HepG2 (cell line): ENCODE data around the gene STK32B. TPM values are rescaled to one million over a fixed set of nuclear protein-coding genes. Genes with fewer than 3 reads are reported as not detected.

Experiments
- ATAC-seq: fragments of 200-7000 bp; cut with Tn5 transposase; 3 replicates; pipeline ENCODE4 v1.9.1; 2020; ENCODE audit warnings: mild to moderate bottlenecking, moderate library complexity
- BruUV-seq: library from RNA; stranded (reverse); fragments of 400-500 nt; replicated peaks from 2 replicates; lab custom pipeline; 2021; lab: Mats Ljungman, UMichigan
- CTCF ChIA-PET: fragments of 300-600 bp; formaldehyde crosslinking; extraction: SDS; loops from one replicate; lab custom pipeline; 2021; ENCODE audit warnings: low total read pairs, inconsistent platforms, low intra/inter-chr PET ratio; lab: Yijun Ruan, JAX
- POLR2A ChIA-PET: fragments of 350-600 bp; sonication (Branson Sonifier 250); formaldehyde crosslinking; loops from one replicate; lab custom pipeline; 2020; ENCODE audit warnings: antibody characterized with exemption, inconsistent platforms; lab: Yijun Ruan, JAX
- DNase-seq: peaks from one replicate; pipeline ENCODE4 v3.0.0-alpha.2; 2015; ENCODE audit warnings: low spot score
- FAIRE-seq: peaks from 3 replicates; lab custom pipeline; 2011; peaks lifted over from hg19 to GRCh38; lab: Jason Lieb, UNC
- H2AFZ ChIP-seq: one replicate; pipeline ENCODE4 v1.6.1; 2011; ENCODE audit warnings: low read length, inconsistent platforms
- H3K27ac ChIP-seq: fragments of 300-600 bp; 3 replicates; pipeline ENCODE4 v1.8.0; 2011; ENCODE audit warnings: mixed run types, mild to moderate bottlenecking, mixed read lengths, low read length, inconsistent platforms; ENCODE audit not compliant: insufficient read depth; ENCODE audit errors: extremely low read length
- H3K27me3 ChIP-seq, 2 experiments: fragments of 200-600 bp in 1 of 2; 2 replicates in 1 of 2; 3 replicates in 1 of 2; pipeline versions ENCODE4 v1.6.0 to v1.8.0; 2011; ENCODE audit warnings: low read length in 2 of 2, mild to moderate bottlenecking in 2 of 2, moderate library complexity in 2 of 2, inconsistent platforms in 1 of 2; ENCODE audit not compliant: insufficient read depth in 2 of 2, control insufficient read depth in 1 of 2
- H3K36me3 ChIP-seq, 2 experiments: fragments of 200-600 bp in 1 of 2; replicated peaks in 1 of 2; 2 replicates in 1 of 2; 3 replicates in 1 of 2; pipeline versions ENCODE4 v1.5.1 to v1.8.0; 2011; ENCODE audit warnings: low read length in 2 of 2, inconsistent platforms in 1 of 2; ENCODE audit not compliant: insufficient read depth in 2 of 2, control insufficient read depth in 1 of 2
- H3K4me1 ChIP-seq: 2 replicates; pipeline ENCODE4 v1.5.1; 2012; ENCODE audit warnings: low read length, inconsistent platforms; ENCODE audit not compliant: insufficient read depth
- H3K4me2 ChIP-seq: 2 replicates; pipeline ENCODE4 v1.6.0; 2011; ENCODE audit warnings: low read depth, low read length, inconsistent platforms
- H3K4me3 ChIP-seq, 3 experiments: fragments of 200-600 bp in 1 of 3; sonication (generic), shearing (Covaris generic) in 1 of 3; replicated peaks in 1 of 3; 2 replicates each; pipeline ENCODE4 v1.5.1; 2011 to 2016; ENCODE audit warnings: low read length in 3 of 3, inconsistent platforms in 2 of 3, low read depth in 2 of 3, mild to moderate bottlenecking in 2 of 3, control low read depth in 1 of 3, mixed read lengths in 1 of 3; ENCODE audit not compliant: insufficient read depth in 1 of 3
- H3K79me2 ChIP-seq: one replicate; pipeline ENCODE4 v1.6.1; 2011; ENCODE audit warnings: low read length, inconsistent platforms; ENCODE audit not compliant: insufficient read depth
- H3K9ac ChIP-seq: 2 replicates; pipeline ENCODE4 v1.6.0; 2011; ENCODE audit warnings: mild to moderate bottlenecking, low read depth, low read length, inconsistent platforms; ENCODE audit not compliant: insufficient read depth
- H3K9me3 ChIP-seq: 2 replicates; pipeline ENCODE4 v1.5.1; 2012; ENCODE audit warnings: mild to moderate bottlenecking, low read length
- H4K20me1 ChIP-seq: 2 replicates; pipeline ENCODE4 v1.6.0; 2011; ENCODE audit warnings: inconsistent platforms, mild to moderate bottlenecking, low read length, moderate library complexity; ENCODE audit not compliant: insufficient read depth
- CCAR2 ChIP-seq: fragments of 200-400 bp; formaldehyde crosslinking; optimal IDR thresholded peaks from 2 replicates; pipeline ENCODE3; 2018; ENCODE audit warnings: low read depth, mild to moderate bottlenecking, low read length, moderate library complexity
- GLI4 ChIP-seq: sonication (generic); formaldehyde crosslinking; IDR thresholded peaks from 2 replicates; pipeline ENCODE4 v1.5.1; 2020; ENCODE audit warnings: missing genetic modification reagents, mild to moderate bottlenecking, moderate library complexity, borderline replicate concordance
- HDAC1 ChIP-seq: sonication (generic); formaldehyde crosslinking; IDR thresholded peaks from 2 replicates; pipeline ENCODE4 v1.5.1; 2020; ENCODE audit warnings: mild to moderate bottlenecking, missing genetic modification reagents
- TAF1 ChIP-seq: sonication (generic); formaldehyde crosslinking; IDR thresholded peaks from 2 replicates; pipeline ENCODE4 v1.4.0; 2020; ENCODE audit warnings: missing genetic modification reagents
- ZBTB2 ChIP-seq: sonication (generic); formaldehyde crosslinking; IDR thresholded peaks from 2 replicates; pipeline ENCODE4 v1.8.0; 2022; ENCODE audit warnings: low read depth, missing genetic modification reagents
- ZC3H13 ChIP-seq: sonication (generic); formaldehyde crosslinking; IDR thresholded peaks from 2 replicates; pipeline ENCODE4 v1.8.1; 2023; ENCODE audit warnings: mild to moderate bottlenecking, missing genetic modification reagents, moderate library complexity
- ZFYVE20 ChIP-seq: sonication (generic); formaldehyde crosslinking; IDR thresholded peaks from 2 replicates; pipeline ENCODE4 v1.8.0; 2023; ENCODE audit warnings: low read depth, mild to moderate bottlenecking, moderate library complexity, missing genetic modification reagents, borderline replicate concordance
- ZNF263 ChIP-seq: sonication (generic); formaldehyde crosslinking; IDR thresholded peaks from 2 replicates; pipeline ENCODE4 v1.4.0; 2020; ENCODE audit warnings: missing genetic modification reagents
- ZNF691 ChIP-seq: sonication (generic); formaldehyde crosslinking; IDR thresholded peaks from 2 replicates; pipeline ENCODE4 v1.4.0; 2020; ENCODE audit warnings: missing genetic modification reagents, low read depth, mild to moderate bottlenecking, borderline replicate concordance
- ZNF768 ChIP-seq: sonication (generic); formaldehyde crosslinking; IDR thresholded peaks from 2 replicates; pipeline ENCODE4 v1.4.0; 2020; ENCODE audit warnings: missing genetic modification reagents
- WGBS: methylation state at CpG from one replicate; pipeline ENCODE4 v1.1.6; 2017; ENCODE audit warnings: low lambda C conversion rate; 5-methylcytosine and 5-hydroxymethylcytosine counted together
- in situ Hi-C: cut with HindIII; loops from 2 replicates; pipeline ENCODE4 v1.10.0; 2017; ENCODE audit warnings: low pct_unique_long_range_greater_than_20kb; ENCODE audit not compliant: extremely low pct_ligation_motif_present
- intact Hi-C: fragments of 100-400 bp; cut with micrococcal nuclease; formaldehyde crosslinking; loops from one replicate; pipeline ENCODE4 v1.10.0; 2022; ENCODE audit not compliant: unreplicated experiment
- polyA plus RNA-seq, 8 experiments: library from polyadenylated mRNA; depleted of rRNA in 3 of 8; stranded (reverse) in 7 of 8; unstranded in 1 of 8; fragments of >200 nt; fragmentation: Illumina TruSeq in 4 of 8; extraction: Trizol in 4 of 8; gene quantifications; 2 replicates each; pipeline versions ENCODE4 v1.2.1 to v1.2.3, GENCODE V29; 2011 to 2016; ENCODE audit warnings: low read depth in 4 of 8, missing spikeins in 1 of 8, mixed read lengths in 1 of 8; ENCODE audit not compliant: insufficient read depth in 1 of 8
- total RNA-seq, 5 experiments: library from RNA; depleted of rRNA; stranded (reverse); fragments of >200 nt; fragmentation: Illumina TruSeq; extraction: Trizol; gene quantifications; 2 replicates each; pipeline ENCODE4 v1.2.3, GENCODE V29; 2016; ENCODE audit warnings: low read depth in 1 of 5

The STK32B gene
- total and polyA plus RNA-seq, 2 of the 13 experiments (the other 11 are each of a cell fraction or from before 2014, with no cell fraction given): not detected

- in situ Hi-C loops: no loop called here
- 20% methylated on average over 2 of the region's 4 CpGs for WGBS
- H3K4me2 ChIP-seq: no peak overlapping the region
- H3K27ac ChIP-seq: no peak overlapping the region
- H3K9ac ChIP-seq: no peak overlapping the region
- H2AFZ ChIP-seq: no peak overlapping the region
- TF ChIP-seq ZNF691 (no peak), TAF1 (CRISPR knock-in tag) (no peak), ZC3H13 (CRISPR knock-in tag) (no peak), HDAC1 (CRISPR knock-in tag) (no peak), ZFYVE20 (CRISPR knock-in tag) (no peak), ZBTB2 (CRISPR knock-in tag) (no peak), GLI4 (CRISPR knock-in tag) (no peak), ZNF263 (CRISPR knock-in tag) (no peak), CCAR2 (no peak), ZNF768 (CRISPR knock-in tag) (no peak)
- TF ChIP-seq, all 625 proteins: peak for 0
- no peaks in the 10 kb centered on the region for H3K79me2 ChIP-seq
- ATAC-seq (no peak), FAIRE-seq (no peak), DNase-seq (no peak)
- H3K36me3 ChIP-seq: no peaks in the 10 kb centered on the region
- BruUV-seq: no TSS peak
- no peaks in the 10 kb centered on the region; the same call in 1 of the 2 replicates for H4K20me1 ChIP-seq
- ChIA-PET POLR2A (no interaction called here), CTCF (no interaction called here)
- peaks cover 4 to 20% of the 10 kb centered on the region in 2 experiments; a peak in 3 of 5 replicates for H3K27me3 ChIP-seq
- H3K4me3 ChIP-seq: no peak overlapping the region
- no peaks in the 10 kb centered on the region for H3K9me3 ChIP-seq
- no peaks in the 10 kb centered on the region for H3K4me1 ChIP-seq
- intact Hi-C loops: no loop called here
These were observed 414.2 kb downstream of the STK32B start for GRCh38 chr4:5465529-5465928.
